Body of pancreas (tissue), 4 donors: ENCODE data around the gene SSR4. TPM values are rescaled to one million over a fixed set of nuclear protein-coding genes. Genes with fewer than 3 reads are reported as not detected.

ENCODE experiments used
- ATAC-seq: fragments of 150-250 bp; one replicate; pipeline ENCODE4 v1.9.1; 2016
- DNase-seq, 4 donors: peaks; one replicate each; pipeline ENCODE4 v3.0.0-alpha.2; 2019
- H3K27ac ChIP-seq, 4 donors: fragments of 200-600 bp; sonication (generic); 1 replicate in 3 of 4; 2 replicates in 1 of 4; pipeline versions ENCODE4 v1.5.1 to v1.6.1; 2016 to 2019; ENCODE audit warnings: mild to moderate bottlenecking in 1 of 4, mixed read lengths in 1 of 4, moderate library complexity in 1 of 4
- H3K27me3 ChIP-seq, 2 donors: fragments of 200-600 bp; sonication (generic); one replicate each; pipeline ENCODE4 v1.6.0; 2016; ENCODE audit warnings: mild to moderate bottlenecking in 1 of 2
- H3K36me3 ChIP-seq, 2 donors: fragments of 200-600 bp; sonication (generic); replicated peaks in 1 of 2; 2 replicates each; pipeline ENCODE4 v1.5.1; 2016; ENCODE audit warnings: low read depth in 2 of 2; ENCODE audit not compliant: insufficient read depth in 1 of 2
- H3K4me1 ChIP-seq: fragments of 200-600 bp; sonication (generic); one replicate; pipeline ENCODE4 v1.6.0; 2016
- H3K4me3 ChIP-seq, 2 donors: fragments of 200-600 bp; sonication (generic); 1 replicate in 1 of 2; 2 replicates in 1 of 2; pipeline ENCODE4 v1.5.1; 2016 to 2019
- H3K9me3 ChIP-seq, 3 donors: fragments of 200-600 bp; sonication (generic); 1 replicate in 2 of 3; 2 replicates in 1 of 3; pipeline ENCODE4 v1.5.1; 2016
- CTCF ChIP-seq, 7 experiments: fragments of 450-650 bp in 4 of 7; fragments of 200-600 bp in 3 of 7; sonication (generic) in 3 of 7; IDR thresholded peaks; one replicate each; pipeline ENCODE4 v1.5.1; 2016 to 2019; ENCODE audit warnings: antibody characterized with exemption in 7 of 7
- POLR2A ChIP-seq, 3 donors: fragments of 450-650 bp; IDR thresholded peaks; one replicate each; pipeline ENCODE4 v1.6.1; 2016; ENCODE audit warnings: antibody characterized with exemption in 3 of 3, mild to moderate bottlenecking in 2 of 3
- WGBS, 2 donors: methylation state at CpG; one replicate each; pipeline ENCODE4 v1.1.5; 2017; 5-methylcytosine and 5-hydroxymethylcytosine counted together
- intact Hi-C: fragments of 100-400 bp; cut with DNase I; formaldehyde crosslinking; loops from one replicate; pipeline ENCODE4 v1.15.1; 2023
- total RNA-seq, 2 donors: library from RNA; depleted of rRNA; stranded (reverse); fragments of >200 nt; gene quantifications; one replicate each; pipeline ENCODE4 v1.1.0, GENCODE V29; 2016

The SSR4 gene
- total RNA-seq, 2 donors from 2014 or later = 115 to 238 TPM

- Histone ChIP-seq H3K4me1 (peaks cover 12% of the 10 kb centered on the region), H3K4me3 (no peak overlapping the region), H3K27me3 (no peaks in the 10 kb centered on the region), H3K9me3 (no peaks in the 10 kb centered on the region), H3K27ac (no peak overlapping the region), H3K36me3 (no peaks in the 10 kb centered on the region)
- ATAC-seq (no peak), DNase-seq (no peak)
- intact Hi-C loops = no loop called here
- no peak for TF ChIP-seq POLR2A (IDR thresholded peaks at IDR 0.05)
- WGBS, 2 donors = 40 to 59% methylated on average over 1 to 13 of the region's 14 CpGs
These were observed 8.1 kb downstream of the SSR4 start for GRCh38 chrX:153802513-153803045.

- WGBS, 2 donors = 92 to 98% methylated on average over 19 to 41 of the region's 87 CpGs
- intact Hi-C loops = no loop called here
- TF ChIP-seq POLR2A (IDR thresholded peaks at IDR 0.05) = no peak
- no peak for TF ChIP-seq CTCF (IDR thresholded peaks at IDR 0.05)
- ATAC-seq (no peak), DNase-seq (no peak)
- no peak overlapping the region for H3K27ac ChIP-seq
- no peaks in the 10 kb centered on the region for H3K36me3 ChIP-seq
- H3K4me1 ChIP-seq = peaks cover 11% of the 10 kb centered on the region
- H3K9me3 ChIP-seq = no peaks in the 10 kb centered on the region
- no peak overlapping the region for H3K4me3 ChIP-seq
- no peaks in the 10 kb centered on the region for H3K27me3 ChIP-seq
These were observed 9.0 kb downstream of the SSR4 start for GRCh38 chrX:153803211-153804099.

GRCh38 chrX:153804100-153804595 lies 9.7 kb downstream of the SSR4 start:
- ATAC-seq (no peak), DNase-seq (no peak)
- peaks cover 5% of the 10 kb centered on the region for H3K4me1 ChIP-seq
- 95% methylated on average over 4 of the region's 34 CpGs; no CpG with 5 or more reads in 1 of the 2 donors for WGBS, 2 donors
- H3K27ac ChIP-seq = no peak overlapping the region
- no peak overlapping the region for H3K4me3 ChIP-seq
- intact Hi-C loops = no loop called here
- no peaks in the 10 kb centered on the region for H3K27me3 ChIP-seq
- H3K36me3 ChIP-seq = no peaks in the 10 kb centered on the region
- TF ChIP-seq POLR2A (IDR thresholded peaks at IDR 0.05) (no peak), CTCF (IDR thresholded peaks at IDR 0.05) (no peak)
- H3K9me3 ChIP-seq = no peaks in the 10 kb centered on the region

- no peak for DNase-seq
- no peaks in the 10 kb centered on the region for H3K36me3 ChIP-seq
- ATAC-seq = no peak
- H3K4me1 ChIP-seq = no peaks in the 10 kb centered on the region
- no peaks in the 10 kb centered on the region for H3K9me3 ChIP-seq
- 96% methylated on average over 16 of the region's 25 CpGs; no CpG with 5 or more reads in 1 of the 2 donors for WGBS, 2 donors
- H3K27me3 ChIP-seq = no peaks in the 10 kb centered on the region
- intact Hi-C loops = no loop called here
- H3K4me3 ChIP-seq = no peak overlapping the region
- no peak for TF ChIP-seq POLR2A (IDR thresholded peaks at IDR 0.05)
- no peak for TF ChIP-seq CTCF (IDR thresholded peaks at IDR 0.05)
- H3K27ac ChIP-seq = no peak overlapping the region
These were observed 10.2 kb downstream of the SSR4 start for GRCh38 chrX:153804621-153805020.

- intact Hi-C loops = no loop called here
- DNase-seq (no peak), ATAC-seq (no peak)
- H3K4me3 ChIP-seq = no peak overlapping the region
- no peak for TF ChIP-seq POLR2A (IDR thresholded peaks at IDR 0.05)
- no peak for TF ChIP-seq CTCF (IDR thresholded peaks at IDR 0.05)
- no peaks in the 10 kb centered on the region for H3K36me3 ChIP-seq
- H3K27ac ChIP-seq = no peak overlapping the region
- no peaks in the 10 kb centered on the region for H3K4me1 ChIP-seq
- WGBS, 2 donors = 80 to 83% methylated on average over 1 to 7 of the region's 13 CpGs
- H3K27me3 ChIP-seq = no peaks in the 10 kb centered on the region
- no peaks in the 10 kb centered on the region for H3K9me3 ChIP-seq
These were observed 11.0 kb downstream of the SSR4 start for GRCh38 chrX:153805436-153805835.
